Naive thymus-derived CD8-positive, alpha-beta T cell (primary cell): ENCODE measurements around the gene SYNE2. TPM values are rescaled to one million over a fixed set of nuclear protein-coding genes. Genes with fewer than 3 reads are reported as not detected.
"Not testable (repeated sequence)": the region's sequence is repeated elsewhere in the genome, so short reads cannot be mapped to it uniquely, and the experiment has no call there.

Source experiments
- ATAC-seq, 2 donors: fragments of 150-1000 bp; cut with Tn5 transposase in 1 of 2; sonication (Bioruptor Pico), chemical (Tn5 transposase) in 1 of 2; 1 replicate in 1 of 2; 2 replicates in 1 of 2; pipeline ENCODE4 v1.10.0; 2021; ENCODE audit warnings: mild to moderate bottlenecking in 2 of 2, moderate library complexity in 2 of 2
- POLR2A ChIA-PET: fragments of 350-600 bp; sonication (Branson Sonifier 250); formaldehyde crosslinking; loops from one replicate; lab custom pipeline; 2021; ENCODE audit warnings: antibody characterized with exemption; lab: Charles Lee
- DNase-seq, 10 donors: peaks; one replicate each; pipeline versions ENCODE4 v3.0.0 to v3.0.0-alpha.2; 2020 to 2022
- H3K27ac Mint-ChIP-seq, 10 donors: one replicate each; pipeline ENCODE4 v1.8.0; 2020 to 2022; ENCODE audit warnings: mild to moderate bottlenecking in 10 of 10, mixed read lengths in 10 of 10, moderate library complexity in 4 of 10, inconsistent platforms in 1 of 10
- H3K27me3 Mint-ChIP-seq, 5 donors: one replicate each; pipeline ENCODE4 v1.8.0; 2021 to 2022; ENCODE audit warnings: mixed read lengths in 5 of 5
- H3K36me3 Mint-ChIP-seq, 3 donors: one replicate each; pipeline ENCODE4 v1.8.0; 2020 to 2022; ENCODE audit warnings: mixed read lengths in 3 of 3, mild to moderate bottlenecking in 2 of 3, inconsistent platforms in 1 of 3
- H3K4me1 Mint-ChIP-seq, 4 donors: one replicate each; pipeline ENCODE4 v1.8.0; 2021 to 2022; ENCODE audit warnings: mixed read lengths in 4 of 4
- H3K4me3 Mint-ChIP-seq, 10 donors: one replicate each; pipeline ENCODE4 v1.8.0; 2020 to 2022; ENCODE audit warnings: mild to moderate bottlenecking in 10 of 10, mixed read lengths in 10 of 10, moderate library complexity in 6 of 10, inconsistent platforms in 1 of 10
- H3K9me3 Mint-ChIP-seq, 9 donors: one replicate each; pipeline ENCODE4 v1.8.0; 2020 to 2022; ENCODE audit warnings: mixed read lengths in 9 of 9, mild to moderate bottlenecking in 3 of 9, inconsistent platforms in 1 of 9, moderate library complexity in 1 of 9
- polyA plus RNA-seq, 3 donors: library from polyadenylated mRNA; unstranded; fragments of 300-500 nt; fragmentation: Illumina TruSeq; gene quantifications; one replicate each; pipeline ENCODE4 v1.2.3, GENCODE V29; 2021
- total RNA-seq, 8 experiments: library from RNA in 2 of 8; stranded (reverse) in 2 of 8; gene quantifications; one replicate each; pipeline ENCODE4 v1.2.3 and lab custom pipeline; 2021 to 2026

SYNE2 gene
- total and polyA plus RNA-seq, 5 experiments from 2014 or later, result 15.7 to 116 (median 25.9) TPM

- Mint-ChIP-seq H3K27ac (peak overlapping the region in 1 of 10 donors; percentile 56), H3K4me3 (no peak overlapping the region), H3K4me1 (peaks cover 0 to 4% (median 0%) of the 10 kb centered on the region in 4 donors), H3K9me3 (no peaks in the 10 kb centered on the region), H3K27me3 (no peaks in the 10 kb centered on the region), H3K36me3 (peaks cover 0 to 74% (median 31%) of the 10 kb centered on the region in 3 donors)
- ATAC-seq, result no peak
- DNase-seq, result no peak
- POLR2A ChIA-PET, result no interaction called here
These were observed 155.2 kb downstream of the SYNE2 start for GRCh38 chr14:64008016-64008415.

GRCh38 chr14:64012003-64012402 lies 159.2 kb downstream of the SYNE2 start:
- Mint-ChIP-seq H3K27ac (peak overlapping the region in 2 of 10 donors; percentile 13 to 63), H3K9me3 (peaks cover 0 to 13% (median 4%) of the 10 kb centered on the region in 9 donors), H3K36me3 (peaks cover 10 to 62% (median 28%) of the 10 kb centered on the region in 3 donors), H3K4me3 (no peak overlapping the region), H3K27me3 (no peaks in the 10 kb centered on the region), H3K4me1 (peaks cover 0 to 2% (median 0%) of the 10 kb centered on the region in 4 donors)
- POLR2A ChIA-PET, result no interaction called here
- DNase-seq, result no peak
- no peak for ATAC-seq

GRCh38 chr14:64012720-64013119 lies 159.9 kb downstream of the SYNE2 start:
- Mint-ChIP-seq H3K9me3 (peaks cover 0 to 13% (median 4%) of the 10 kb centered on the region in 9 donors), H3K27me3 (no peaks in the 10 kb centered on the region), H3K4me1 (peaks cover 0 to 2% (median 0%) of the 10 kb centered on the region in 4 donors), H3K36me3 (peaks cover 10 to 64% (median 29%) of the 10 kb centered on the region in 3 donors), H3K27ac (no peak overlapping the region), H3K4me3 (no peak overlapping the region)
- ATAC-seq (no peak), DNase-seq (no peak)
- POLR2A ChIA-PET, result no interaction called here

GRCh38 chr14:64025479-64025878 lies 172.7 kb downstream of the SYNE2 start:
- no peaks in the 10 kb centered on the region for H3K4me1 Mint-ChIP-seq
- no peak overlapping the region for H3K4me3 Mint-ChIP-seq
- POLR2A ChIA-PET, result no interaction called here
- no peaks in the 10 kb centered on the region for H3K27me3 Mint-ChIP-seq
- no peaks in the 10 kb centered on the region for H3K9me3 Mint-ChIP-seq
- H3K27ac Mint-ChIP-seq, result peak overlapping the region in 1 of 10 donors; percentile 11
- DNase-seq (no peak), ATAC-seq (no peak)
- peaks cover 11 to 88% (median 56%) of the 10 kb centered on the region in 3 donors for H3K36me3 Mint-ChIP-seq

GRCh38 chr14:64026600-64026999 lies 173.8 kb downstream of the SYNE2 start:
- Mint-ChIP-seq H3K9me3 (no peaks in the 10 kb centered on the region), H3K36me3 (peaks cover 18 to 87% (median 61%) of the 10 kb centered on the region in 3 donors), H3K27ac (no peak overlapping the region), H3K27me3 (no peaks in the 10 kb centered on the region), H3K4me3 (no peak overlapping the region), H3K4me1 (no peaks in the 10 kb centered on the region)
- DNase-seq (peak in 1 of 10 donors; percentile 3), ATAC-seq (peak in 1 of 2 donors; percentile 52)
- POLR2A ChIA-PET, result interaction anchor here (0.5 kb wide), 1 partner anchor 128 kb away, joined by 3 read pairs; no protein-coding TSS in a partner anchor

GRCh38 chr14:64035143-64035542 lies 182.3 kb downstream of the SYNE2 start:
- Mint-ChIP-seq H3K27me3 (no peaks in the 10 kb centered on the region), H3K36me3 (peaks cover 14 to 56% (median 40%) of the 10 kb centered on the region in 3 donors), H3K27ac (no peak overlapping the region), H3K4me3 (no peak overlapping the region), H3K9me3 (peaks cover 0 to 2% (median 0%) of the 10 kb centered on the region in 9 donors), H3K4me1 (peaks cover 0 to 2% (median 0%) of the 10 kb centered on the region in 4 donors)
- DNase-seq, result no peak
- ATAC-seq, result no peak
- POLR2A ChIA-PET, result interaction anchor here (0.6 kb wide), 1 partner anchor 260 kb away, joined by 7 read pairs; no protein-coding TSS in a partner anchor

GRCh38 chr14:64037869-64038745 lies 185.3 kb downstream of the SYNE2 start:
- H3K27ac Mint-ChIP-seq, H3K4me3 Mint-ChIP-seq, POLR2A ChIA-PET, DNase-seq, ATAC-seq, H3K4me1 Mint-ChIP-seq, H3K27me3 Mint-ChIP-seq: not testable (repeated sequence)
- H3K9me3 Mint-ChIP-seq, result peaks cover 0 to 11% (median 8%) of the 10 kb centered on the region in 9 donors
- peaks cover 16 to 47% (median 35%) of the 10 kb centered on the region in 3 donors for H3K36me3 Mint-ChIP-seq

GRCh38 chr14:64038841-64039542 lies 186.2 kb downstream of the SYNE2 start:
- H3K27ac Mint-ChIP-seq, result no peak overlapping the region
- peaks cover 0 to 13% (median 9%) of the 10 kb centered on the region in 9 donors for H3K9me3 Mint-ChIP-seq
- peaks cover 0 to 2% (median 0%) of the 10 kb centered on the region in 4 donors for H3K4me1 Mint-ChIP-seq
- no peaks in the 10 kb centered on the region for H3K27me3 Mint-ChIP-seq
- H3K4me3 Mint-ChIP-seq, result no peak overlapping the region
- H3K36me3 Mint-ChIP-seq, result peaks cover 17 to 46% (median 39%) of the 10 kb centered on the region in 3 donors
- DNase-seq, result no peak
- ATAC-seq, result no peak
- POLR2A ChIA-PET, result no interaction called here

- peaks cover 0 to 2% (median 0%) of the 10 kb centered on the region in 4 donors for H3K4me1 Mint-ChIP-seq
These were observed 187.2 kb downstream of the SYNE2 start for GRCh38 chr14:64040044-64040443.

GRCh38 chr14:64043296-64043695 lies 190.5 kb downstream of the SYNE2 start:
- H3K4me1 Mint-ChIP-seq, POLR2A ChIA-PET, ATAC-seq, H3K4me3 Mint-ChIP-seq, DNase-seq, H3K27me3 Mint-ChIP-seq, H3K27ac Mint-ChIP-seq: not testable (repeated sequence)
- H3K36me3 Mint-ChIP-seq, result peaks cover 20 to 44% (median 38%) of the 10 kb centered on the region in 3 donors
- H3K9me3 Mint-ChIP-seq, result peaks cover 0 to 13% (median 8%) of the 10 kb centered on the region in 9 donors

More at GRCh38 chr14:64040044-64040443, 187.2 kb downstream of the SYNE2 start:
- H3K4me3 Mint-ChIP-seq, result no peak overlapping the region
- ATAC-seq, result no peak
- peaks cover 0 to 13% (median 9%) of the 10 kb centered on the region in 9 donors for H3K9me3 Mint-ChIP-seq
- peak overlapping the region in 1 of 10 donors; percentile 47 for H3K27ac Mint-ChIP-seq
- peaks cover 23 to 46% (median 42%) of the 10 kb centered on the region in 3 donors for H3K36me3 Mint-ChIP-seq
- no peak for DNase-seq
- POLR2A ChIA-PET, result no interaction called here
- no peaks in the 10 kb centered on the region for H3K27me3 Mint-ChIP-seq

GRCh38 chr14:64045091-64045490 lies 192.3 kb downstream of the SYNE2 start:
- Mint-ChIP-seq H3K4me1 (peaks cover 0 to 2% (median 0%) of the 10 kb centered on the region in 4 donors), H3K27me3 (no peaks in the 10 kb centered on the region), H3K27ac (peak overlapping the region in 1 of 10 donors; percentile 61), H3K9me3 (peaks cover 0 to 13% (median 8%) of the 10 kb centered on the region in 9 donors), H3K4me3 (no peak overlapping the region), H3K36me3 (peaks cover 20 to 49% (median 45%) of the 10 kb centered on the region in 3 donors)
- DNase-seq, result no peak
- POLR2A ChIA-PET, result no interaction called here
- ATAC-seq, result no peak

- H3K9me3 Mint-ChIP-seq, result peaks cover 0 to under 1% (median 0%) of the 10 kb centered on the region in 9 donors
- DNase-seq (no peak), ATAC-seq (no peak)
- no peak overlapping the region for H3K4me3 Mint-ChIP-seq
- H3K4me1 Mint-ChIP-seq, result no peaks in the 10 kb centered on the region
- no peaks in the 10 kb centered on the region for H3K27me3 Mint-ChIP-seq
- H3K27ac Mint-ChIP-seq, result no peak overlapping the region
- peaks cover 18 to 66% (median 53%) of the 10 kb centered on the region in 3 donors for H3K36me3 Mint-ChIP-seq
- POLR2A ChIA-PET, result no interaction called here
These were observed 197.0 kb downstream of the SYNE2 start for GRCh38 chr14:64049616-64050381.
